OCI-LY7 (cell line): Measurements from ENCODE around the gene PPP1R16B. TPM values are rescaled to one million over a fixed set of nuclear protein-coding genes. Genes with fewer than 3 reads are reported as not detected.

ENCODE experiments used
- BruUV-seq: library from RNA; stranded (reverse); fragments of 400-500 nt; replicated peaks from 2 replicates; lab custom pipeline; 2021; lab: Mats Ljungman, UMichigan
- CTCF ChIA-PET: fragments of 300-600 bp; sonication (Branson Sonifier 250); formaldehyde crosslinking; loops from one replicate; lab custom pipeline; 2022; ENCODE audit warnings: antibody characterized with exemption; ENCODE audit not compliant: unreplicated experiment; lab: Charles Lee
- POLR2A ChIA-PET: fragments of 300-600 bp; sonication (Branson Sonifier 250); formaldehyde crosslinking; loops from one replicate; lab custom pipeline; 2022; ENCODE audit warnings: antibody characterized with exemption; lab: Charles Lee
- DNase-seq: peaks from one replicate; pipeline ENCODE4 v3.0.0-alpha.2; 2015; ENCODE audit warnings: low spot score
- H2AFZ ChIP-seq: fragments of 200-600 bp; sonication (generic), shearing (Covaris generic); 2 replicates; pipeline ENCODE4 v1.6.1; 2014; ENCODE audit warnings: mild to moderate bottlenecking, antibody characterized with exemption, low read length, moderate library complexity
- H3K27ac ChIP-seq: fragments of 200-600 bp; sonication (generic); 2 replicates; pipeline ENCODE4 v1.5.1; 2014; ENCODE audit warnings: mixed run types, low read depth, mild to moderate bottlenecking, moderate library complexity, low read length, inconsistent platforms; ENCODE audit not compliant: poor library complexity, severe bottlenecking
- H3K36me3 ChIP-seq: fragments of 200-600 bp; sonication (generic); 2 replicates; pipeline ENCODE4 v1.6.1; 2014; ENCODE audit warnings: mild to moderate bottlenecking, antibody characterized with exemption, low read length, moderate library complexity, mixed read lengths; ENCODE audit not compliant: insufficient read depth
- H3K4me1 ChIP-seq: fragments of 200-600 bp; sonication (generic); 2 replicates; pipeline ENCODE4 v1.5.1; 2014; ENCODE audit warnings: mild to moderate bottlenecking, low read length; ENCODE audit not compliant: insufficient read depth, poor library complexity, severe bottlenecking
- H3K4me2 ChIP-seq: fragments of 200-600 bp; sonication (generic); 2 replicates; pipeline ENCODE4 v1.6.1; 2014; ENCODE audit warnings: mild to moderate bottlenecking, low read length
- H3K4me3 ChIP-seq: fragments of 200-600 bp; sonication (generic); 2 replicates; pipeline ENCODE4 v1.5.1; 2014; ENCODE audit warnings: mild to moderate bottlenecking, low read depth, low read length; ENCODE audit not compliant: poor library complexity, severe bottlenecking
- H3K79me2 ChIP-seq: fragments of 200-600 bp; sonication (generic); 2 replicates; pipeline ENCODE4 v1.6.1; 2016; ENCODE audit warnings: low read depth, mild to moderate bottlenecking, low read length, moderate library complexity, mixed read lengths; ENCODE audit not compliant: insufficient read depth
- H3K9me2 ChIP-seq: fragments of 200-600 bp; sonication (generic); 2 replicates; pipeline ENCODE4 v1.6.1; 2016; ENCODE audit warnings: mild to moderate bottlenecking, low read length, mixed read lengths; ENCODE audit not compliant: insufficient read depth
- H3K9me3 ChIP-seq: fragments of 200-600 bp; sonication (generic); 2 replicates; pipeline ENCODE4 v1.6.1; 2014; ENCODE audit warnings: mild to moderate bottlenecking, mixed run types, low read length, mixed read lengths
- H4K20me1 ChIP-seq: fragments of 200-600 bp; sonication (generic); 2 replicates; pipeline ENCODE4 v1.6.1; 2014; ENCODE audit warnings: mild to moderate bottlenecking, antibody characterized with exemption, low read length, moderate library complexity, mixed read lengths; ENCODE audit not compliant: insufficient read depth
- EZH2phosphoT487 ChIP-seq: fragments of 200-600 bp; sonication (generic); IDR thresholded peaks from 2 replicates; pipeline ENCODE4 v1.6.1; 2018; ENCODE audit warnings: low read depth, borderline replicate concordance, mild to moderate bottlenecking, mixed run types, antibody characterized with exemption, low read length, moderate library complexity, mixed read lengths
- intact Hi-C: fragments of 100-400 bp; cut with micrococcal nuclease; formaldehyde crosslinking; loops from one replicate; pipeline ENCODE4 v1.10.0; 2022; ENCODE audit not compliant: unreplicated experiment
- total RNA-seq, 2 experiments: library from RNA; depleted of rRNA in 1 of 2; stranded (reverse); fragments of >200 nt in 1 of 2; shearing (Covaris generic) in 1 of 2; gene quantifications; 2 replicates each; pipeline ENCODE4 v1.2.3, GENCODE V29; 2014 to 2022
- TF ChIP-seq, protein P1 (sequence below): fragments of 200-600 bp; sonication (generic); conservative IDR thresholded peaks from 2 replicates; pipeline ENCODE4 v1.5.1; 2014; ENCODE audit warnings: mild to moderate bottlenecking, antibody characterized with exemption, low read length, moderate library complexity, mixed read lengths

The PPP1R16B gene
- total RNA-seq, 2 experiments from 2014 or later = 45.4 to 49.7 TPM

DNA sequence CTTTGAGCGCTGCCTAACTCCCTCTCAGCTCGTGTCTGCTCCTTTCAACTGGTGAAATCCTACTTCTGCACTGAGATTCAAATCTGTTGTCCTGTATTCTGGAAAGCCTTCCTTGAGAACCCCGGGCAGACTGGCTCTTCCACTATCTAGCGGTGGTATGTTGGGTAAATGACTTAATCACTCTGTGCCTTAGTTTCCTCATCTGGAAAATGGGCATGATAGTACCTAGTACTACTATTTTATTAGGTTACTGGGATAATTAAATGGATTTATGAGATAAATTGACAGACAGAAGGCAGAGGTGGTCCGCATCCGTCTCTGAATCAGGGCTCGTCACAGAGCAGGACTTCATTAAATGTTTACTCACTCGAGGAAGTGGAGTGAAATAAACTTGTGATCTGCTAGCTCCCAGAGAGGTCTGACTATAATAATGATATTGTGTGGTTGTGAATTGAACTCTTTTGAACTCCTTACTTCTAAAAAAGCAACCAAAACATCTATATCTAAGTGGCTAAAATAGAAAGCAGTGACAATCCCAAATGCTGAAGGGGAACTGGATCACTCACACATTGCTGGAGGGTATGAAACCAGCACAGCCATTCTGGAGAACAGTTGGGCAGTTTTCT is 26.6 kb downstream of the PPP1R16B start:
- Histone ChIP-seq H3K4me2 (no peak overlapping the region), H3K4me3 (no peak overlapping the region), H4K20me1 (no peaks in the 10 kb centered on the region), H3K4me1 (peaks cover 51% of the 10 kb centered on the region), H3K79me2 (peaks cover 40% of the 10 kb centered on the region; the same call in 1 of the 2 replicates), H3K9me3 (no peaks in the 10 kb centered on the region), H3K9me2 (no peaks in the 10 kb centered on the region), H3K27ac (no peak overlapping the region), H3K36me3 (peaks cover 60% of the 10 kb centered on the region), H2AFZ (no peak overlapping the region)
- no TSS peak for BruUV-seq
- CTCF ChIA-PET = no interaction called here
- DNase-seq = no peak
- TF ChIP-seq, protein P1, sequence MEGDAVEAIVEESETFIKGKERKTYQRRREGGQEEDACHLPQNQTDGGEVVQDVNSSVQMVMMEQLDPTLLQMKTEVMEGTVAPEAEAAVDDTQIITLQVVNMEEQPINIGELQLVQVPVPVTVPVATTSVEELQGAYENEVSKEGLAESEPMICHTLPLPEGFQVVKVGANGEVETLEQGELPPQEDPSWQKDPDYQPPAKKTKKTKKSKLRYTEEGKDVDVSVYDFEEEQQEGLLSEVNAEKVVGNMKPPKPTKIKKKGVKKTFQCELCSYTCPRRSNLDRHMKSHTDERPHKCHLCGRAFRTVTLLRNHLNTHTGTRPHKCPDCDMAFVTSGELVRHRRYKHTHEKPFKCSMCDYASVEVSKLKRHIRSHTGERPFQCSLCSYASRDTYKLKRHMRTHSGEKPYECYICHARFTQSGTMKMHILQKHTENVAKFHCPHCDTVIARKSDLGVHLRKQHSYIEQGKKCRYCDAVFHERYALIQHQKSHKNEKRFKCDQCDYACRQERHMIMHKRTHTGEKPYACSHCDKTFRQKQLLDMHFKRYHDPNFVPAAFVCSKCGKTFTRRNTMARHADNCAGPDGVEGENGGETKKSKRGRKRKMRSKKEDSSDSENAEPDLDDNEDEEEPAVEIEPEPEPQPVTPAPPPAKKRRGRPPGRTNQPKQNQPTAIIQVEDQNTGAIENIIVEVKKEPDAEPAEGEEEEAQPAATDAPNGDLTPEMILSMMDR = no peak
- TF ChIP-seq EZH2phosphoT487 = no peak
- intact Hi-C loops = no loop called here
- POLR2A ChIA-PET = interaction anchor here (0.6 kb wide), 1 partner anchor 10 kb away, joined by 3 read pairs; no protein-coding TSS in a partner anchor

DNA sequence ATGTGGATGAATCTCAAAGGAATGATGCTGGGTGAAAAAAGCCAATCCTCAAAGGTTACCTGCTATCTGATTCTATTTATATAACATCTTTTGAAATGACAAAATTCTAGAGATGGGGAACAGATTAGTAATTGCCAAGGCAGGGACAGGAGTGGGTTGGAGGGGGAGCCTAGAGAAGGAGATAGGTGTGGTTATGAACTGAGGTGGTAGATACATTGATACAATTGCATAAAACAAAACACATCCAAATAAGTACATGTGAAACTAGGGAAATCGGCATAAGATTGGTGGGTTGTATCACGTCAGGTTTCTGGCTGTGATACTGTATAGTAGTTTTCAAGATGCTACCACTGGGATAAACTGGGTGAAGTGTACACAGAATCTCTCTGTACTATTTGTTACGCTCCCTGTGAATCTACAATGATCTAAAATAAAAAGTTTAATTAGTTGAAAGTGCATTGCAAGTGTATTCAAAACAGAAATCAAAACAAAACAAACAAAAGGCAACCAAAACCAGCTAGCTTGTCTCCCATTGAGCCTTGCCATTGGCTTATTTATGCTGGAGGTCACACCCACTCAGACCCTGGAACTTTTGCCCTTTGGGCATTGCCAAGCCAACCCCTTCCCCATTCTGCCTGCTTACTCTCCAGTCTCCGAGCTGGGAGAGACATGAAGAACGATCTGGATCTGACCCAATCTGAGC is 27.8 kb downstream of the PPP1R16B start:
- Histone ChIP-seq H3K79me2 (peaks cover 44% of the 10 kb centered on the region; the same call in 1 of the 2 replicates), H3K4me3 (no peak overlapping the region), H3K4me1 (peaks cover 59% of the 10 kb centered on the region), H4K20me1 (no peaks in the 10 kb centered on the region), H3K27ac (peak overlapping the region; percentile 11), H2AFZ (no peak overlapping the region), H3K9me3 (no peaks in the 10 kb centered on the region), H3K9me2 (no peaks in the 10 kb centered on the region), H3K36me3 (peaks cover 58% of the 10 kb centered on the region), H3K4me2 (peak overlapping the region; percentile 20)
- no peak for DNase-seq
- intact Hi-C loops = no loop called here
- CTCF ChIA-PET = no interaction called here
- POLR2A ChIA-PET = interaction anchor here (0.8 to 1.7 kb wide), 6 partner anchors 10 to 59 kb away, joined by 3 to 9 read pairs (median 4); no protein-coding TSS in a partner anchor
- no TSS peak for BruUV-seq
- TF ChIP-seq, protein P1 = no peak
- no peak for TF ChIP-seq EZH2phosphoT487

DNA sequence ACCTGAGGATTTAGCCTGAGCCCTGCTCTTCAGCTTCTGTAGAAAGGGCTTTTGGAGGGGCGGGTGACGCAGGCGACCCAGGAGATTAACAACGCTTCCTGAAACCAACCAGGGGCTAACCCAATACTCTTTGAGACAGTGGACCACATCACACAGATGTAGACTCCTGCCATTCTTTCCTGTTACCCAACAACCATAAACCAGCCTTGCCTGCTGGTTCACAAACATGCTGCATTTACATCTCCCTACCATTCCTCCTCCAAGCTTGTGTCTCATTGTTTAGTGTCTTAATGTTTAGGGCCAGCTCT is 28.3 kb downstream of the PPP1R16B start:
- POLR2A ChIA-PET = interaction anchor here (0.8 to 1.7 kb wide), 9 partner anchors 9 to 128 kb away, joined by 3 to 9 read pairs (median 4); partner anchors contain the start of gene PPP1R16B
- H3K4me3 ChIP-seq = no peak overlapping the region
- H3K9me2 ChIP-seq = no peaks in the 10 kb centered on the region
- no peaks in the 10 kb centered on the region for H3K9me3 ChIP-seq
- H3K4me2 ChIP-seq = peak overlapping the region; percentile 20
- CTCF ChIA-PET = no interaction called here
- no TSS peak for BruUV-seq
- TF ChIP-seq EZH2phosphoT487 = no peak
- TF ChIP-seq, protein P1 = no peak
- peak overlapping the region; percentile 11 for H3K27ac ChIP-seq
- intact Hi-C loops = no loop called here
- H2AFZ ChIP-seq = no peak overlapping the region
- peaks cover 59% of the 10 kb centered on the region for H3K4me1 ChIP-seq
- H4K20me1 ChIP-seq = no peaks in the 10 kb centered on the region
- peak; percentile 39 for DNase-seq
- H3K36me3 ChIP-seq = peaks cover 57% of the 10 kb centered on the region
- H3K79me2 ChIP-seq = peaks cover 40% of the 10 kb centered on the region; the same call in 1 of the 2 replicates
